Stimulated activated CD8-positive, alpha-beta memory T cell treated with anti-CD3 and anti-CD28 coated beads, Interleukin-12 subunit alpha, Interleukin-12 subunit beta, amount 100 ng/mL, for 24 hours (primary cell): ENCODE measurements around the gene PAWR.
"Not testable (repeated sequence)": the region's sequence is repeated elsewhere in the genome, so short reads cannot be mapped to it uniquely, and the experiment has no call there.

ENCODE experiments used
- DNase-seq: peaks from one replicate; pipeline ENCODE4 v3.0.0-alpha.2; 2020; ENCODE audit errors: extremely low read depth

The PAWR gene

GRCh38 chr12:79592865-79593264 lies 97.9 kb downstream of the PAWR start:
- no peak for DNase-seq

- DNase-seq, result no peak
Measured at GRCh38 chr12:79591988-79592387, 98.8 kb downstream of the PAWR start.

GRCh38 chr12:79590751-79591150 lies 100.0 kb downstream of the PAWR start:
- no peak for DNase-seq

GRCh38 chr12:79587368-79587767 lies 103.4 kb downstream of the PAWR start:
- no peak for DNase-seq

- DNase-seq, result no peak
Measured at GRCh38 chr12:79585147-79585546, 105.6 kb downstream of the PAWR start.

GRCh38 chr12:79573820-79574219 lies 116.9 kb downstream of the PAWR start:
- no peak for DNase-seq

- no peak for DNase-seq
Measured at GRCh38 chr12:79569679-79570078, 121.1 kb downstream of the PAWR start.

GRCh38 chr12:79567175-79567563 lies 123.6 kb downstream of the PAWR start:
- no peak for DNase-seq

GRCh38 chr12:79566452-79567174 lies 124.2 kb downstream of the PAWR start:
- DNase-seq, result no peak

- DNase-seq, result not testable (repeated sequence)
Measured at GRCh38 chr12:79564727-79565350, 125.9 kb downstream of the PAWR start.

GRCh38 chr12:79563021-79563740 lies 127.6 kb downstream of the PAWR start:
- no peak for DNase-seq

- DNase-seq, result no peak
Measured at GRCh38 chr12:79561401-79562132, 129.2 kb downstream of the PAWR start.

GRCh38 chr12:79560225-79560889 lies 130.4 kb downstream of the PAWR start:
- no peak for DNase-seq

GRCh38 chr12:79559591-79559990 lies 131.2 kb downstream of the PAWR start:
- no peak for DNase-seq

- DNase-seq, result no peak
Measured at GRCh38 chr12:79558924-79559469, 131.8 kb downstream of the PAWR start.

- no peak for DNase-seq
Measured at GRCh38 chr12:79557690-79558315, 133.0 kb downstream of the PAWR start.

GRCh38 chr12:79555028-79555925 lies 135.5 kb downstream of the PAWR start:
- DNase-seq, result no peak

GRCh38 chr12:79553863-79554574 lies 136.7 kb downstream of the PAWR start:
- no peak for DNase-seq

GRCh38 chr12:79552192-79552591 lies 138.6 kb downstream of the PAWR start:
- DNase-seq, result no peak
